ENCODE measurements around the gene CBFB. TPM values are rescaled to one million over a fixed set of nuclear protein-coding genes. Genes with fewer than 3 reads are reported as not detected.

CBFB gene
- total RNA-seq, 1 donor from 2014 or later = 59.1 TPM

DNA sequence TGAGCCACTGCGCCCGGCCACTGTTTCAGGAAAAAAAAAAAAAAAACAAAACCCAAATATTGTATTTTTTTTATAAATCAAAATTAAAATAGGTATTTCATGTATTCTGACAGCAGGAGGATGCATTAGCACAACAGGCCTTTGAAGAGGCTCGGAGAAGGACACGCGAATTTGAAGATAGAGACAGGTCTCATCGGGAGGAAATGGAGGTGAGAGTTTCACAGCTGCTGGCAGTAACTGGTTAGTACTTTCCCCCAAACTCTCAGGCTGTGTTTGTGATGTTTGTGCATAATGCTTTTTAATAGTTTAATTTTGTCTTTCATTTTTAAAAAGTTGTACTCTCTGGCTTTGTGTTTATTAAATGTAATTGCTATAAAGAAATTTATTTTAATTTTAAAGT, 53.2 kb downstream of the CBFB start:
- no peaks in the 10 kb centered on the region for H3K27me3 ChIP-seq
- TF ChIP-seq CTCF (IDR thresholded peaks at IDR 0.05) = no peak
- intact Hi-C loops (cut with DNase I) = no loop called here
- peaks cover 0 to 9% of the 10 kb centered on the region in 2 donors for H3K36me3 ChIP-seq
- H3K27ac ChIP-seq = no peak overlapping the region
- no peak for DNase-seq (ENCODE audit: low spot score in 2 of 2)
- no peaks in the 10 kb centered on the region for H3K9me3 ChIP-seq
- H3K4me1 ChIP-seq = peaks cover 0 to 2% of the 10 kb centered on the region in 2 donors
- H3K4me3 ChIP-seq = no peak overlapping the region

DNA sequence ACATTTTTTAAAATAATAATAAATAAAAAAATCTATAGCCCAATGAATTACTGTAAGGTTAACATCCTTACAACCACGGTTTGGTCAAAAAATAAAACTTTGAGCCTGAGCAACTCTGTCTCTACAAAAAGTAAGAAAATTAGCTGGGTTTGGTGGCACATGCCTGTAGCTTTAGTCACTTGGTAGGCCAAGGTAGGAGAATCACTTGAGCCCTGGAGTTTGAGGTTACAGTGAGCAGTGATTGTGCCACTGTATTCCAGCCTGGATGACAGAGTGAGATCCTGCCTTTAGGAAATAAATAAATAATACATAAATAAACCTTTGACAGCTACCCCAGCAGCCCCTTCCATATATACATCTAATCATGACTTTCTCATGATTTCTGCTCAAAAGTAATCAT, 53.9 kb downstream of the CBFB start:
- TF ChIP-seq CTCF (IDR thresholded peaks at IDR 0.05) = no peak
- H3K27ac ChIP-seq = no peak overlapping the region
- no peaks in the 10 kb centered on the region for H3K9me3 ChIP-seq
- peaks cover 0 to 9% of the 10 kb centered on the region in 2 donors for H3K36me3 ChIP-seq
- no peak for DNase-seq (ENCODE audit: low spot score in 2 of 2)
- intact Hi-C loops (cut with DNase I) = no loop called here
- H3K4me1 ChIP-seq = peaks cover 0 to 2% of the 10 kb centered on the region in 2 donors
- H3K4me3 ChIP-seq = no peak overlapping the region
- no peaks in the 10 kb centered on the region for H3K27me3 ChIP-seq

- Histone ChIP-seq H3K27ac (no peak overlapping the region), H3K4me3 (no peak overlapping the region), H3K36me3 (peaks cover 0 to 9% of the 10 kb centered on the region in 2 donors), H3K27me3 (no peaks in the 10 kb centered on the region), H3K9me3 (no peaks in the 10 kb centered on the region), H3K4me1 (peaks cover 0 to 2% of the 10 kb centered on the region in 2 donors)
- intact Hi-C loops (cut with DNase I) = no loop called here
- DNase-seq (ENCODE audit: low spot score in 2 of 2) = no peak
- no peak for TF ChIP-seq CTCF (IDR thresholded peaks at IDR 0.05)
Observed at GRCh38 chr16:67084345-67085028, 55.5 kb downstream of the CBFB start.

- Histone ChIP-seq H3K4me1 (peaks cover 0 to 2% of the 10 kb centered on the region in 2 donors), H3K36me3 (peaks cover 0 to 9% of the 10 kb centered on the region in 2 donors), H3K27ac (no peak overlapping the region), H3K27me3 (no peaks in the 10 kb centered on the region), H3K9me3 (no peaks in the 10 kb centered on the region), H3K4me3 (no peak overlapping the region)
- no peak for DNase-seq (ENCODE audit: low spot score in 2 of 2)
- intact Hi-C loops (cut with DNase I) = no loop called here
- no peak for TF ChIP-seq CTCF (IDR thresholded peaks at IDR 0.05)
Observed at GRCh38 chr16:67086822-67087221, 57.9 kb downstream of the CBFB start.

- H3K4me3 ChIP-seq = no peak overlapping the region
- TF ChIP-seq CTCF (IDR thresholded peaks at IDR 0.05) = no peak
- peaks cover 0 to 2% of the 10 kb centered on the region in 2 donors for H3K4me1 ChIP-seq
- intact Hi-C loops (cut with DNase I) = no loop called here
- no peak for DNase-seq (ENCODE audit: low spot score in 2 of 2)
- H3K27me3 ChIP-seq = no peaks in the 10 kb centered on the region
- no peaks in the 10 kb centered on the region for H3K9me3 ChIP-seq
- H3K27ac ChIP-seq = no peak overlapping the region
- H3K36me3 ChIP-seq = peaks cover 0 to 9% of the 10 kb centered on the region in 2 donors
Observed at GRCh38 chr16:67087291-67087690, 58.3 kb downstream of the CBFB start.
